DND-41 (cell line): ENCODE data around the gene PLXNC1.

Experiments used
- EZH2 ChIP-seq: IDR thresholded peaks from 3 replicates; pipeline ENCODE4 v1.6.1; 2012; ENCODE audit warnings: borderline replicate concordance, low read depth, mild to moderate bottlenecking, moderate library complexity, low read length, inconsistent platforms; ENCODE audit not compliant: severe bottlenecking
- TF ChIP-seq, protein P1 (sequence below): IDR thresholded peaks from 2 replicates; pipeline ENCODE4 v1.5.1; 2012; ENCODE audit warnings: borderline replicate concordance, low read length, moderate library complexity, mild to moderate bottlenecking; ENCODE audit not compliant: poor library complexity, severe bottlenecking; ENCODE audit errors: extremely low read depth

DNA sequence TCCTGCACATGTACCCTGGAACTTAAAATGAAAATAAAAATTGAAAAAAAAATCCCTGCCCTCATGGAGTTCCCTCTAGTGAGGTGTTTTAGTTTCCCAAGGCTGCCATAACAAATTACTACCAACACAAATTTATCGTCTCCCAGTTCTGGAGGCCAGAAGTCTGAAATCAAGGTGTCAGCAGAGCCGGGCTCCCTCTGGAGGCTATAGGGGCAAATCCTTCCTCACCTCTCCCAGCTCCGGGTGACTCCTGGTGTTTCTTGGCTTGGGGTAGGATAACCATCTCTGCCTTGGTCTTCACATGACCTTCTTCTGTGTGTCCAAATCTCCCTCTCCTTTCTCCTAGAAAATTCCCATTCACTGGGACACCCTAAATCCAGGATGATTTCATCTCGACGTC lies 50.1 kb downstream of the PLXNC1 start:
- no peak for TF ChIP-seq EZH2
- TF ChIP-seq, protein P1, sequence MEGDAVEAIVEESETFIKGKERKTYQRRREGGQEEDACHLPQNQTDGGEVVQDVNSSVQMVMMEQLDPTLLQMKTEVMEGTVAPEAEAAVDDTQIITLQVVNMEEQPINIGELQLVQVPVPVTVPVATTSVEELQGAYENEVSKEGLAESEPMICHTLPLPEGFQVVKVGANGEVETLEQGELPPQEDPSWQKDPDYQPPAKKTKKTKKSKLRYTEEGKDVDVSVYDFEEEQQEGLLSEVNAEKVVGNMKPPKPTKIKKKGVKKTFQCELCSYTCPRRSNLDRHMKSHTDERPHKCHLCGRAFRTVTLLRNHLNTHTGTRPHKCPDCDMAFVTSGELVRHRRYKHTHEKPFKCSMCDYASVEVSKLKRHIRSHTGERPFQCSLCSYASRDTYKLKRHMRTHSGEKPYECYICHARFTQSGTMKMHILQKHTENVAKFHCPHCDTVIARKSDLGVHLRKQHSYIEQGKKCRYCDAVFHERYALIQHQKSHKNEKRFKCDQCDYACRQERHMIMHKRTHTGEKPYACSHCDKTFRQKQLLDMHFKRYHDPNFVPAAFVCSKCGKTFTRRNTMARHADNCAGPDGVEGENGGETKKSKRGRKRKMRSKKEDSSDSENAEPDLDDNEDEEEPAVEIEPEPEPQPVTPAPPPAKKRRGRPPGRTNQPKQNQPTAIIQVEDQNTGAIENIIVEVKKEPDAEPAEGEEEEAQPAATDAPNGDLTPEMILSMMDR = peak; percentile 1
